Vagina (tissue), 2 donors: ENCODE data around the gene RASSF1.

Experiments used
- CTCF ChIP-seq, 3 experiments: fragments of 450-650 bp in 2 of 3; fragments of 200-600 bp in 1 of 3; sonication (generic) in 1 of 3; IDR thresholded peaks; one replicate each; pipeline ENCODE4 v1.5.1; 2017 to 2019; ENCODE audit warnings: antibody characterized with exemption in 3 of 3, mild to moderate bottlenecking in 2 of 3, moderate library complexity in 2 of 3
- POLR2A ChIP-seq, 2 donors: fragments of 450-650 bp; IDR thresholded peaks; one replicate each; pipeline ENCODE4 v1.6.1; 2017; ENCODE audit warnings: antibody characterized with exemption in 2 of 2, mild to moderate bottlenecking in 2 of 2, moderate library complexity in 2 of 2
- POLR2AphosphoS5 ChIP-seq, 2 donors: sonication (generic); formaldehyde crosslinking; IDR thresholded peaks; one replicate each; pipeline ENCODE4 v1.9.0; 2017; ENCODE audit warnings: antibody characterized with exemption in 2 of 2, mild to moderate bottlenecking in 2 of 2, low read depth in 1 of 2; ENCODE audit not compliant: insufficient read depth in 1 of 2

- peak; percentile 11 to 79 for TF ChIP-seq POLR2AphosphoS5 (IDR thresholded peaks at IDR 0.05; ENCODE audit: insufficient read depth in 1 of 2, low read depth in 1 of 2)
- no peak for TF ChIP-seq CTCF (IDR thresholded peaks at IDR 0.05)
- peak in 1 of 2 donors; percentile 69 for TF ChIP-seq POLR2A (IDR thresholded peaks at IDR 0.05)
Observed at GRCh38 chr3:50340448-50341329, at the start of gene RASSF1.
